Heart right ventricle (tissue), 16 donors: ENCODE data around the gene PCDHGB5. TPM values are rescaled to one million over a fixed set of nuclear protein-coding genes. Genes with fewer than 3 reads are reported as not detected.

ENCODE experiments used
- ATAC-seq, 8 donors: fragments of 200-7000 bp; cut with Tn5 transposase; one replicate each; pipeline ENCODE4 v1.9.1; 2020; ENCODE audit warnings: mild to moderate bottlenecking in 8 of 8, moderate library complexity in 8 of 8, moderate number of reproducible peaks in 1 of 8
- DNase-seq, 2 donors: peaks; one replicate each; pipeline ENCODE4 v3.0.0-alpha.2; 2020
- H3K27ac ChIP-seq, 10 donors: fragments of 200-600 bp; sonication (generic) in 2 of 10; one replicate each; pipeline versions ENCODE4 v1.5.0 to v1.8.0; 2020 to 2022; ENCODE audit warnings: mild to moderate bottlenecking in 3 of 10
- H3K27me3 ChIP-seq, 7 donors: fragments of 200-600 bp; one replicate each; pipeline ENCODE4 v1.8.0; 2021 to 2022; ENCODE audit warnings: mild to moderate bottlenecking in 2 of 7
- H3K36me3 ChIP-seq, 9 donors: fragments of 200-600 bp; sonication (generic) in 1 of 9; one replicate each; pipeline versions ENCODE4 v1.5.0 to v1.8.0; 2020 to 2022; ENCODE audit warnings: mild to moderate bottlenecking in 2 of 9
- H3K4me1 ChIP-seq, 9 donors: fragments of 200-600 bp; sonication (generic) in 1 of 9; one replicate each; pipeline versions ENCODE4 v1.5.0 to v1.8.0; 2020 to 2022; ENCODE audit warnings: mild to moderate bottlenecking in 4 of 9
- H3K4me3 ChIP-seq, 10 donors: fragments of 200-600 bp; sonication (generic) in 2 of 10; one replicate each; pipeline versions ENCODE4 v1.5.0 to v1.8.0; 2020 to 2022; ENCODE audit warnings: mild to moderate bottlenecking in 7 of 10, moderate library complexity in 2 of 10
- H3K9me3 ChIP-seq, 11 donors: fragments of 200-600 bp in 10 of 11; sonication (generic) in 2 of 11; one replicate each; pipeline versions ENCODE4 v1.5.0 to v1.8.0; 2013 to 2022; ENCODE audit warnings: mild to moderate bottlenecking in 2 of 11, control low read depth in 1 of 11, moderate library complexity in 1 of 11
- WGBS, 2 donors: extraction: QIAGEN DNeasy Blood & Tissue Kit; methylation state at CpG; one replicate each; pipeline ENCODE4 v1.1.7; 2013; ENCODE audit warnings: inconsistent platforms in 1 of 2; 5-methylcytosine and 5-hydroxymethylcytosine counted together
- intact Hi-C, 10 donors: fragments of 100-400 bp; cut with DNase I; formaldehyde crosslinking; loops; one replicate each; pipeline versions ENCODE4 v1.11.1 to v1.14.2; 2022
- polyA plus RNA-seq, 2 donors: library from polyadenylated mRNA; stranded (reverse); fragments of 200-250 nt; gene quantifications; one replicate each; pipeline ENCODE4 v1.2.3, GENCODE V29; 2013
- total RNA-seq, 10 donors: library from RNA; stranded (reverse); fragmentation: NEBNext Ultra II Directional in 3 of 10; extraction: Animal tissue kit (Norgen Biotek cat#: 25700) in 3 of 10; gene quantifications; one replicate each; pipeline versions ENCODE4 v1.2.1 to v1.2.4, GENCODE V29; 2021 to 2023
- TF ChIP-seq, protein P1 (sequence below), 9 donors: fragments of 200-600 bp; sonication (generic) in 2 of 9; IDR thresholded peaks; one replicate each; pipeline versions ENCODE4 v1.5.0 to v1.8.0; 2021 to 2022; ENCODE audit warnings: antibody characterized with exemption in 9 of 9, mild to moderate bottlenecking in 5 of 9, moderate library complexity in 1 of 9
- donor health status: Arrhythmogenic right ventricular cardiomyopathy.
- donor health status: ischemic (EF 13 %, LVEDD 7.1; RV severe dilation, severe dysfunction).
- donor health status: healthy with polysubstance abuse.
- donor health status: DM: no; HTN: yes; CAD: no.
- donor health status: DM: no; HTN: no; CAD: no.
- donor health status: ischemic (EF 25% LVEDD 6.9; RV normal size, moderate dysfunction).
- donor health status: ischemic (EF 25% LVEDD 5.7; RV mildly dilated, moderate dysfunction).
- donor health status: healthy.
- donor health status: DM: yes; HTN: yes; CAD: no.
- donor health status: Ischemic cardiomyopathy.
- donor health status: ischemic (EF 35%, LVEDD 5.7; RV mildly dilated, moderate dysfunction).
- donor health status: nonischemic (EF 11% LVEDD 7.7; RV severe dilation, severe dysfunction).
- donor health status: DM: yes; HTN: yes; CAD: no.
- donor health status: PGD.
- donor health status: ischemic (EF 29% LVEDD 5.4; RV normal size, mild dysfunction).
- donor health status: nonischemic (EF 23%, LVEDD 6.1; RV moderate dilation, normal function).

Gene PCDHGB5
- total and polyA plus RNA-seq, 12 donors: 1.6 to 12.1 (median 8.2) TPM

DNA sequence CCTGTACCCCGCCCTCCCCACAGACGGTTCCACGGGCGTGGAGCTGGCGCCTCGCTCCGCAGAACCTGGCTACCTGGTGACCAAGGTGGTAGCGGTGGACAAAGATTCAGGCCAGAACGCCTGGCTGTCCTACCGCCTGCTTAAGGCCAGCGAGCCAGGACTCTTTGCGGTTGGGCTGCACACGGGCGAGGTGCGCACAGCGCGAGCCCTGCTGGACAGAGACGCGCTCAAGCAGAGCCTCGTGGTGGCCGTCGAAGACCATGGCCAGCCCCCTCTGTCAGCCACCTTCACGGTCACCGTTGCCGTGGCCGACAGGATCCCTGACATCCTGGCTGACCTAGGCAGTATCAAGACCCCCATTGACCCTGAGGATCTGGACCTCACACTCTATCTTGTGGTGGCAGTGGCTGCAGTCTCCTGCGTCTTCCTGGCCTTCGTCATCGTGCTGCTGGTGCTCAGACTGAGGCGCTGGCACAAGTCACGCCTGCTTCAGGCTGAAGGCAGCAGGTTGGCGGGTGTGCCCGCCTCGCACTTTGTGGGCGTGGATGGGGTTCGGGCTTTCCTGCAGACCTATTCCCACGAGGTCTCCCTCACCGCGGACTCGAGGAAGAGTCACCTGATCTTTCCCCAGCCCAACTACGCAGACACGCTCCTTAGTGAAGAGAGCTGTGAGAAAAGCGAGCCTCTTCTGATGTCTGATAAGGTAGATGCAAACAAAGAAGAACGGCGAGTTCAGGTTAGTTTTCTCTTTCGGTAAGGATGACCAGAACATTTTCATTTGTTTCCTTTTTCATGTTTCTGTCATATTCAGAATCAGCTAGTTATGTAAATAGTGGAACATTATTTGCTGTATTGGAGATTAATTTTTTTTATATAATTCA lies 31.5 kb upstream of the PCDHGB5 start:
- H3K27ac ChIP-seq: no peak overlapping the region
- H3K4me1 ChIP-seq: peaks cover 0 to 22% (median 5%) of the 10 kb centered on the region in 9 donors
- H3K36me3 ChIP-seq: peaks cover 0 to 40% (median 0%) of the 10 kb centered on the region in 9 donors
- intact Hi-C loops: loop anchor here in 1 of 10 donors (2.0 kb wide), 1 partner anchor 55 kb away; the partner anchor contains the start of gene PCDHGA11
- peaks cover 0 to 99% (median 50%) of the 10 kb centered on the region in 11 donors for H3K9me3 ChIP-seq
- ATAC-seq: no peak
- TF ChIP-seq, protein P1, sequence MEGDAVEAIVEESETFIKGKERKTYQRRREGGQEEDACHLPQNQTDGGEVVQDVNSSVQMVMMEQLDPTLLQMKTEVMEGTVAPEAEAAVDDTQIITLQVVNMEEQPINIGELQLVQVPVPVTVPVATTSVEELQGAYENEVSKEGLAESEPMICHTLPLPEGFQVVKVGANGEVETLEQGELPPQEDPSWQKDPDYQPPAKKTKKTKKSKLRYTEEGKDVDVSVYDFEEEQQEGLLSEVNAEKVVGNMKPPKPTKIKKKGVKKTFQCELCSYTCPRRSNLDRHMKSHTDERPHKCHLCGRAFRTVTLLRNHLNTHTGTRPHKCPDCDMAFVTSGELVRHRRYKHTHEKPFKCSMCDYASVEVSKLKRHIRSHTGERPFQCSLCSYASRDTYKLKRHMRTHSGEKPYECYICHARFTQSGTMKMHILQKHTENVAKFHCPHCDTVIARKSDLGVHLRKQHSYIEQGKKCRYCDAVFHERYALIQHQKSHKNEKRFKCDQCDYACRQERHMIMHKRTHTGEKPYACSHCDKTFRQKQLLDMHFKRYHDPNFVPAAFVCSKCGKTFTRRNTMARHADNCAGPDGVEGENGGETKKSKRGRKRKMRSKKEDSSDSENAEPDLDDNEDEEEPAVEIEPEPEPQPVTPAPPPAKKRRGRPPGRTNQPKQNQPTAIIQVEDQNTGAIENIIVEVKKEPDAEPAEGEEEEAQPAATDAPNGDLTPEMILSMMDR (IDR thresholded peaks at IDR 0.05): no peak
- no peak overlapping the region for H3K4me3 ChIP-seq
- WGBS, 2 donors: 40 to 45% methylated on average over 46 of the region's 46 CpGs
- DNase-seq: no peak
- H3K27me3 ChIP-seq: peaks cover 0 to 85% (median 0%) of the 10 kb centered on the region in 7 donors

DNA sequence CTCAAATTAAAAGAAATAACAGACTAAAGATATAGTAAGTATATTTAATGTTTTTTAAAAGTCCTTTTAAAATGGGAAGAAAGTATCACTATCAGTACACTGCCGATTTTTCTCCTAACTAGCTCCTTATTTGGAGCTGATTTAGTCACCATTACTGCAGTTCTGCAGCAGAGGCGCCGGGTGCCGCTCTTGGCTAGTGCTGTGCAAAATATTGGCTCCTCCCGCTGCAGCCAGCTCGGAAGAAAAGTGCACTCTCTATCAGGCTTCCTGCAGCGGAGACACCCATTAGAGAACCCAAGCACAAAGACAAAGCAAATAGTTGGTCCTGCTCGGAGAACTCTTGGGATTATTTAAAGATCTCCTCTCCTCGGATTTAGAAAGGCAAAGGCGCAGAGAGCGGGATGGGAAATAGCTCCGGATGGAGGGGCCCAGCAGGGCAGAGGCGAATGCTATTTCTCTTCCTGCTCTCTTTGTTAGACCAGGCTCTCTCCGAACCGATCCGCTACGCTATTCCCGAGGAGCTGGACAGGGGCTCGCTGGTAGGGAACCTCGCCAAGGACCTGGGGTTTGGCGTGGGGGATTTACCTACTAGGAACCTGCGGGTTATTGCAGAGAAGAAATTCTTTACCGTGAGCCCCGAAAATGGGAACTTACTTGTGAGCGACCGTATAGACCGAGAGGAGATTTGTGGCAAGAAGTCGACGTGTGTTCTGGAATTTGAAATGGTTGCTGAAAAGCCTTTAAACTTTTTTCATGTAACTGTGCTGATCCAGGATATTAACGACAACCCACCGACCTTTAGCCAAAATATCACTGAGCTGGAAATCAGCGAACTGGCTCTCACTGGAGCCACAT lies 27.5 kb upstream of the PCDHGB5 start, which contains the start of gene PCDHGB3:
TSS of gene PCDHGB3 (plus strand) at position 249 of the 855 bp plus-strand sequence. CDS start at position 402, 153 bp downstream.
- H3K4me1 ChIP-seq: peaks cover 0 to 39% (median 0%) of the 10 kb centered on the region in 9 donors
- H3K36me3 ChIP-seq: peaks cover 0 to 36% (median 0%) of the 10 kb centered on the region in 9 donors
- DNase-seq (no peak), ATAC-seq (peak; percentile 80 to 94 (median 88))
- TF ChIP-seq, protein P1 (IDR thresholded peaks at IDR 0.05): peak in 7 of 9 donors; percentile 31 to 62 (median 43)
- peak within 1 kb of the TSS in 7 of 10 donors; percentile 6 to 43 (median 37) for H3K4me3 ChIP-seq
- peak within 1 kb of the TSS in 4 of 10 donors; percentile 21 to 57 (median 44) for H3K27ac ChIP-seq
- H3K9me3 ChIP-seq: peaks cover 0 to 100% (median 55%) of the 10 kb centered on the region in 11 donors
- intact Hi-C loops: loop anchor here in 1 of 10 donors (2.0 kb wide), 1 partner anchor 27 kb away; the partner anchor contains the start of gene PCDHGA3
- WGBS, 2 donors: 19 to 24% methylated on average over 32 of the region's 32 CpGs
- H3K27me3 ChIP-seq: peaks cover 0 to 81% (median 0%) of the 10 kb centered on the region in 7 donors

DNA sequence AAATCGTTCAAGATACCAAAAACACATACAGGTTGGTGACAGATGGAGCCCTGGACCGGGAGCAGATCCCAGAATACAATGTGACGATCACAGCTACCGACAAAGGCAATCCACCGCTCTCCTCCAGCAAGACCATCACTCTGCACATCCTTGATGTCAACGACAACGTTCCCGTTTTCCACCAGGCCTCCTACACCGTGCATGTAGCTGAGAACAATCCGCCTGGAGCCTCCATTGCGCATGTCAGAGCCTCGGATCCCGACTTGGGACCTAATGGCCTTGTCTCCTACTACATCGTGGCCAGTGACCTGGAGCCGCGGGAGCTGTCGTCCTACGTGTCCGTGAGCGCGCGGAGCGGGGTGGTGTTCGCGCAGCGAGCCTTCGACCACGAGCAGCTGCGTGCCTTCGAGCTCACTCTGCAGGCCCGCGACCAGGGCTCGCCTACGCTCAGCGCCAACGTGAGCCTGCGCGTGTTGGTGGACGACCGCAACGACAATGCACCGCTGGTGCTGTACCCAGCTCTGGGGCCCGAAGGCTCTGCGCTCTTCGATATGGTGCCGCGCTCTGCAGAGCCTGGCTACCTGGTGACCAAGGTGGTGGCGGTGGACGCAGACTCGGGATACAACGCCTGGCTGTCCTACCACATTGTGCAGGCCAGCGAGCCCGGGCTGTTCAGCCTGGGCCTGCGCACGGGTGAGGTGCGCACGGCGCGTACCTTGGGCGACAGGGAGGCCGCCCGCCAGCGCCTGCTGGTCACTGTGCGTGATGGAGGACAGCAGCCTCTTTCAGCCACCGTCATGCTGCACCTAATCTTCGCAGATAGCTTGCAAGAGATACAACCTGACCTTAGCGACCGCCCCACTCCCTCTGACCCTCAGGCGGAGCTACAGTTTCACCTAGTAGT lies 25.9 kb upstream of the PCDHGB5 start:
- Histone ChIP-seq H3K4me1 (peaks cover 0 to 39% (median 0%) of the 10 kb centered on the region in 9 donors), H3K4me3 (no peak overlapping the region), H3K9me3 (peaks cover 0 to 99% (median 63%) of the 10 kb centered on the region in 11 donors), H3K27ac (no peak overlapping the region), H3K36me3 (peaks cover 0 to 28% (median 0%) of the 10 kb centered on the region in 9 donors), H3K27me3 (peaks cover 0 to 65% (median 0%) of the 10 kb centered on the region in 7 donors)
- intact Hi-C loops: no loop called here
- ATAC-seq (peak in 4 of 8 donors; percentile 11 to 67 (median 42)), DNase-seq (no peak)
- TF ChIP-seq, protein P1 (IDR thresholded peaks at IDR 0.05): no peak
- WGBS, 2 donors: 32 to 35% methylated on average over 69 of the region's 69 CpGs
